Stimulated activated CD8-positive, alpha-beta memory T cell treated with anti-CD3 and anti-CD28 coated beads, Interleukin-2, amount 100 ng/mL, for 48 hours (primary cell): Measurements from ENCODE around the gene SCN5A.

Experiments
- DNase-seq, 2 donors: peaks; one replicate each; pipeline ENCODE4 v3.0.0-alpha.2; 2020; ENCODE audit warnings: low read depth in 2 of 2

SCN5A gene

GRCh38 chr3:38647217-38647970, 2.1 kb downstream of the SCN5A start:
- DNase-seq: no peak

- no peak for DNase-seq
Measured at GRCh38 chr3:38646630-38647029, 2.9 kb downstream of the SCN5A start.

GRCh38 chr3:38646062-38646461, 3.4 kb downstream of the SCN5A start:
- no peak for DNase-seq

- no peak for DNase-seq
Measured at GRCh38 chr3:38645601-38646000, 3.9 kb downstream of the SCN5A start.

- no peak for DNase-seq
Measured at GRCh38 chr3:38645076-38645475, 4.4 kb downstream of the SCN5A start.

- no peak for DNase-seq
Measured at GRCh38 chr3:38644662-38645053, 4.8 kb downstream of the SCN5A start.

GRCh38 chr3:38644016-38644661, 5.3 kb downstream of the SCN5A start:
- DNase-seq: no peak

- no peak for DNase-seq
Measured at GRCh38 chr3:38643592-38643991, 5.9 kb downstream of the SCN5A start.

- no peak for DNase-seq
Measured at GRCh38 chr3:38643090-38643489, 6.4 kb downstream of the SCN5A start.

- DNase-seq: no peak
Measured at GRCh38 chr3:38641461-38642110, 7.9 kb downstream of the SCN5A start.

- DNase-seq: no peak
Measured at GRCh38 chr3:38640661-38641452, 8.6 kb downstream of the SCN5A start.

- no peak for DNase-seq
Measured at GRCh38 chr3:38638354-38638753, 11.1 kb downstream of the SCN5A start.

GRCh38 chr3:38637906-38638305, 11.6 kb downstream of the SCN5A start:
- no peak for DNase-seq

GRCh38 chr3:38636881-38637280, 12.6 kb downstream of the SCN5A start:
- DNase-seq: no peak

- no peak for DNase-seq
Measured at GRCh38 chr3:38636464-38636863, 13.0 kb downstream of the SCN5A start.

GRCh38 chr3:38634111-38634510, 15.4 kb downstream of the SCN5A start:
- DNase-seq: no peak

GRCh38 chr3:38632989-38633388, 16.5 kb downstream of the SCN5A start:
- no peak for DNase-seq

GRCh38 chr3:38630606-38631005, 18.9 kb downstream of the SCN5A start:
- no peak for DNase-seq

GRCh38 chr3:38630070-38630469, 19.4 kb downstream of the SCN5A start:
- DNase-seq: no peak

GRCh38 chr3:38628835-38629234, 20.7 kb downstream of the SCN5A start:
- no peak for DNase-seq

- no peak for DNase-seq
Measured at GRCh38 chr3:38627956-38628355, 21.5 kb downstream of the SCN5A start.

GRCh38 chr3:38626171-38626570, 23.3 kb downstream of the SCN5A start:
- DNase-seq: no peak
